HL-60 (cell line): ENCODE results near the gene HDAC7.

Experiments
- DNase-seq, 2 experiments: peaks; one replicate each; pipeline ENCODE4 v3.0.0-alpha.2; 2010 to 2020; ENCODE audit warnings: low read depth in 1 of 2, low spot score in 1 of 2
- H3K27ac ChIP-seq: fragments of 250-450 bp; sonication (Bioruptor Pico); replicated peaks from 2 replicates; pipeline ENCODE4 v1.5.1; 2020; ENCODE audit warnings: mild to moderate bottlenecking, moderate library complexity
- H3K27me3 ChIP-seq: fragments of 250-450 bp; sonication (Bioruptor Pico); 2 replicates; pipeline ENCODE4 v1.5.1; 2021; ENCODE audit warnings: mild to moderate bottlenecking, moderate library complexity; ENCODE audit not compliant: insufficient read depth, poor library complexity, severe bottlenecking
- H3K4me3 ChIP-seq: replicated peaks from 2 replicates; pipeline ENCODE4 v1.5.1; 2011; ENCODE audit warnings: mild to moderate bottlenecking, control low read depth, low read length; ENCODE audit not compliant: insufficient read depth
- CTCF ChIP-seq: IDR thresholded peaks from one replicate; pipeline ENCODE4 v1.5.1; 2011; ENCODE audit warnings: low read length, control low read depth, inconsistent platforms; ENCODE audit not compliant: insufficient read depth
- GABPA ChIP-seq: IDR thresholded peaks from 2 replicates; pipeline ENCODE4 v1.6.1; 2012; ENCODE audit warnings: low read depth
- POLR2AphosphoS5 ChIP-seq: IDR thresholded peaks from 2 replicates; pipeline ENCODE4 v1.6.1; 2012; ENCODE audit warnings: low read depth
- REST ChIP-seq: IDR thresholded peaks from 2 replicates; pipeline ENCODE4 v1.6.1; 2012; ENCODE audit warnings: low read depth; ENCODE audit not compliant: insufficient replicate concordance
- SPI1 ChIP-seq: IDR thresholded peaks from 2 replicates; pipeline ENCODE4 v1.6.1; 2012; ENCODE audit warnings: low read depth, mild to moderate bottlenecking, borderline replicate concordance

The HDAC7 gene

GRCh38 chr12:47860873-47861272 lies 41.2 kb upstream of the HDAC7 start:
- TF ChIP-seq POLR2AphosphoS5 (no peak), REST (no peak), SPI1 (no peak), CTCF (no peak), GABPA (no peak)

GRCh38 chr12:47860279-47860841 lies 40.7 kb upstream of the HDAC7 start:
- TF ChIP-seq POLR2AphosphoS5 (no peak), SPI1 (no peak), CTCF (no peak)
- H3K4me3 ChIP-seq, result no peak overlapping the region
- DNase-seq, result no peak
- no peaks in the 10 kb centered on the region for H3K27me3 ChIP-seq
- H3K27ac ChIP-seq, result no peak overlapping the region

More at GRCh38 chr12:47860873-47861272, 41.2 kb upstream of the HDAC7 start:
- H3K27me3 ChIP-seq, result no peaks in the 10 kb centered on the region
- H3K4me3 ChIP-seq, result no peak overlapping the region
- DNase-seq, result no peak
- H3K27ac ChIP-seq, result no peak overlapping the region

- Histone ChIP-seq H3K27ac (no peak overlapping the region), H3K27me3 (no peaks in the 10 kb centered on the region), H3K4me3 (no peak overlapping the region)
- no peak for DNase-seq
- TF ChIP-seq GABPA, result no peak
- TF ChIP-seq POLR2AphosphoS5, result no peak
- no peak for TF ChIP-seq SPI1
- TF ChIP-seq REST, result no peak
- no peak for TF ChIP-seq CTCF
Observed at GRCh38 chr12:47858511-47859266, 39.0 kb upstream of the HDAC7 start.
